Endothelial cell of umbilical vein (primary cell): Measurements from ENCODE around the gene FXYD7. TPM values are rescaled to one million over a fixed set of nuclear protein-coding genes. Genes with fewer than 3 reads are reported as not detected.

Source experiments
- BruUV-seq: library from RNA; stranded (reverse); fragments of 400-500 nt; replicated peaks from 2 replicates; lab custom pipeline; 2021; lab: Mats Ljungman, UMichigan
- CTCF ChIA-PET: fragments of 300-600, 350-600 bp; sonication (Branson Sonifier 250); formaldehyde crosslinking; loops from one replicate; lab custom pipeline; 2021; ENCODE audit warnings: antibody characterized with exemption, inconsistent platforms; lab: Charles Lee
- POLR2A ChIA-PET: fragments of 300-600, 350-600 bp; sonication (Branson Sonifier 250); formaldehyde crosslinking; loops from one replicate; lab custom pipeline; 2021; ENCODE audit warnings: antibody characterized with exemption, inconsistent platforms; lab: Charles Lee
- DNase-seq: peaks from one replicate; pipeline ENCODE4 v3.0.0-alpha.2; 2011; ENCODE audit warnings: low read depth, low spot score
- FAIRE-seq: peaks from 2 replicates; lab custom pipeline; 2011; peaks lifted over from hg19 to GRCh38; lab: Jason Lieb, UNC
- H2AFZ ChIP-seq: 2 replicates; pipeline ENCODE4 v1.6.0; 2012; ENCODE audit warnings: low read depth, low read length, control low read depth, inconsistent platforms
- H3K27ac ChIP-seq: 2 replicates; pipeline ENCODE4 v1.5.1; 2011; ENCODE audit warnings: low read depth, mild to moderate bottlenecking, control low read depth, low read length, moderate library complexity; ENCODE audit not compliant: insufficient read depth
- H3K27me3 ChIP-seq, 2 experiments: 2 replicates each; pipeline versions ENCODE4 v1.6.0 to v1.6.1; 2011; ENCODE audit warnings: low read length in 2 of 2, mixed read lengths in 1 of 2; ENCODE audit not compliant: control insufficient read depth in 2 of 2, insufficient read depth in 2 of 2
- H3K36me3 ChIP-seq, 2 experiments: 2 replicates in 1 of 2; 3 replicates in 1 of 2; pipeline ENCODE4 v1.5.1; 2011; ENCODE audit warnings: low read length in 2 of 2, mild to moderate bottlenecking in 1 of 2, moderate library complexity in 1 of 2; ENCODE audit not compliant: control insufficient read depth in 2 of 2, insufficient read depth in 2 of 2; ENCODE audit errors: extremely low read depth in 1 of 2
- H3K4me1 ChIP-seq: 3 replicates; pipeline ENCODE4 v1.5.1; 2011; ENCODE audit warnings: mild to moderate bottlenecking, low read length; ENCODE audit not compliant: control insufficient read depth, insufficient read depth; ENCODE audit errors: extremely low read depth
- H3K4me2 ChIP-seq: 2 replicates; pipeline ENCODE4 v1.6.1; 2011; ENCODE audit warnings: low read length, control low read depth, mixed read lengths; ENCODE audit not compliant: insufficient read depth
- H3K4me3 ChIP-seq, 3 experiments: fragments of 200-600 bp in 1 of 3; sonication (generic), shearing (Covaris generic) in 1 of 3; replicated peaks in 1 of 3; 2 replicates each; pipeline ENCODE4 v1.5.1; 2011 to 2016; ENCODE audit warnings: control low read depth in 3 of 3, low read length in 3 of 3, mild to moderate bottlenecking in 2 of 3, inconsistent platforms in 1 of 3, low read depth in 1 of 3, moderate library complexity in 1 of 3; ENCODE audit not compliant: insufficient read depth in 1 of 3
- H3K79me2 ChIP-seq: 2 replicates; pipeline ENCODE4 v1.6.0; 2012; ENCODE audit warnings: low read length, inconsistent platforms; ENCODE audit not compliant: control insufficient read depth, insufficient read depth
- H3K9ac ChIP-seq: replicated peaks from 2 replicates; pipeline ENCODE3; 2011; ENCODE audit warnings: low read length, control low read depth; ENCODE audit not compliant: insufficient read depth; ENCODE audit errors: extremely low read depth
- H3K9me1 ChIP-seq: replicated peaks from 3 replicates; pipeline ENCODE4 v1.6.0; 2011; ENCODE audit warnings: mild to moderate bottlenecking, low read length; ENCODE audit not compliant: control insufficient read depth, insufficient read depth; ENCODE audit errors: extremely low read depth
- H3K9me3 ChIP-seq: replicated peaks from 2 replicates; pipeline ENCODE4 v1.5.1; 2012; ENCODE audit warnings: low read length, inconsistent platforms; ENCODE audit not compliant: control insufficient read depth, insufficient read depth
- H4K20me1 ChIP-seq: replicated peaks from 2 replicates; pipeline ENCODE3; 2011; ENCODE audit warnings: mild to moderate bottlenecking, low read length; ENCODE audit not compliant: control insufficient read depth, insufficient read depth; ENCODE audit errors: extremely low read depth
- EZH2 ChIP-seq: IDR thresholded peaks from 2 replicates; pipeline ENCODE4 v1.6.1; 2012; ENCODE audit warnings: borderline replicate concordance, low read depth, mild to moderate bottlenecking, moderate library complexity, low read length, inconsistent platforms; ENCODE audit not compliant: severe bottlenecking
- FOS ChIP-seq: IDR thresholded peaks from 2 replicates; pipeline ENCODE4 v1.6.1; 2011; ENCODE audit warnings: mild to moderate bottlenecking, low read length, moderate library complexity, borderline replicate concordance; ENCODE audit not compliant: insufficient read depth
- GATA2 ChIP-seq: IDR thresholded peaks from 2 replicates; pipeline ENCODE4 v1.7.0; 2011; ENCODE audit warnings: low read depth, mild to moderate bottlenecking, moderate library complexity, mixed read lengths, low read length; ENCODE audit not compliant: insufficient read length, insufficient read depth
- JUN ChIP-seq: IDR thresholded peaks from 2 replicates; pipeline ENCODE4 v1.6.1; 2011; ENCODE audit warnings: borderline replicate concordance, low read depth; ENCODE audit not compliant: insufficient read length, insufficient read depth
- MYC ChIP-seq: IDR thresholded peaks from one replicate; pipeline ENCODE4 v1.6.1; 2011; ENCODE audit warnings: mild to moderate bottlenecking, low read depth, low read length
- POLR2A ChIP-seq: IDR thresholded peaks from 2 replicates; pipeline ENCODE4 v1.6.1; 2012; ENCODE audit warnings: low read depth, mild to moderate bottlenecking, control low read depth, low read length
- POLR2AphosphoS5 ChIP-seq: IDR thresholded peaks from 2 replicates; pipeline ENCODE4 v1.6.1; 2012; ENCODE audit warnings: low read depth, mild to moderate bottlenecking, control low read depth, low read length, moderate library complexity; ENCODE audit not compliant: insufficient read depth
- dilution Hi-C: fragments of 300-500 bp; cut with MboI; formaldehyde crosslinking; loops from one replicate; pipeline ENCODE4 v1.15.0; 2019; ENCODE audit warnings: low sequenced_read_pairs; ENCODE audit not compliant: extremely low pct_ligation_motif_present
- intact Hi-C: fragments of 100-400 bp; cut with micrococcal nuclease; formaldehyde crosslinking; loops from one replicate; pipeline ENCODE4 v1.10.0; 2022
- polyA plus RNA-seq, 4 experiments: library from polyadenylated mRNA; depleted of rRNA in 3 of 4; stranded (reverse) in 3 of 4; unstranded in 1 of 4; fragments of >200 nt; gene quantifications; 2 replicates each; pipeline versions ENCODE4 v1.2.1 to v1.2.3, GENCODE V29; 2011 to 2012; ENCODE audit warnings: missing spikeins in 1 of 4
- total RNA-seq: library from RNA; stranded (reverse); gene quantifications from 2 replicates; pipeline ENCODE4 v1.2.3, GENCODE V29; 2021
- TF ChIP-seq, protein P1 (sequence below): IDR thresholded peaks from 2 replicates; pipeline ENCODE4 v1.6.1; 2011; ENCODE audit not compliant: insufficient read depth, insufficient read length
- TF ChIP-seq, protein P2 (sequence below), 2 donors: IDR thresholded peaks; 1 replicate in 1 of 2; 2 replicates in 1 of 2; pipeline ENCODE4 v1.5.1; 2011; ENCODE audit warnings: low read length in 2 of 2, mild to moderate bottlenecking in 2 of 2, moderate library complexity in 2 of 2, control low read depth in 1 of 2, inconsistent platforms in 1 of 2, low read depth in 1 of 2; ENCODE audit not compliant: insufficient read depth in 1 of 2; ENCODE audit errors: extremely low read depth in 1 of 2

Gene FXYD7
- total and polyA plus RNA-seq, 2 donors (not counting 3 experiments of a cell fraction or from before 2014, with no cell fraction given) = not detected

DNA sequence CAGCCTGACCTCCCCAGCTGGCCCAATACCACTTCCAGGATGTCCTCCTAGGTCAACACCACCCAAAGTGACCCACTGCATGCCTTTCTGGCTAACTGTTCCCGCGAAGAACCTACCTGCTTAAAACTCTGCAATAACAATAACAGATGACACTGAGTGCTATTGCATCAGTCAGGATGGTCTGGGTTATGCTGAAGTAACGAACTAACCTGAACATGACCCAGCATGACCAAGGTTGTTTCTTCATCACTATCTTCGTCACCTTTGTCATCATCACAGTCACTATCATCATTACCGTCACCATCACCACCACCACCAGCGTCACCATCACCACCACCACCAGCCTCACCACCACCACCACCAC is 38.0 kb upstream of the FXYD7 start:
- no peaks in the 10 kb centered on the region for H4K20me1 ChIP-seq
- no TSS peak for BruUV-seq
- H3K4me2 ChIP-seq = no peak overlapping the region
- no peak for DNase-seq
- H3K79me2 ChIP-seq = no peaks in the 10 kb centered on the region
- TF ChIP-seq POLR2AphosphoS5 = no peak
- TF ChIP-seq, protein P1, sequence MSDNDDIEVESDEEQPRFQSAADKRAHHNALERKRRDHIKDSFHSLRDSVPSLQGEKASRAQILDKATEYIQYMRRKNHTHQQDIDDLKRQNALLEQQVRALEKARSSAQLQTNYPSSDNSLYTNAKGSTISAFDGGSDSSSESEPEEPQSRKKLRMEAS = no peak
- TF ChIP-seq EZH2 = no peak
- TF ChIP-seq GATA2 = no peak
- no peak for TF ChIP-seq JUN
- TF ChIP-seq POLR2A = no peak
- no peaks in the 10 kb centered on the region for H3K4me1 ChIP-seq
- no peak overlapping the region for H3K27ac ChIP-seq
- no peaks in the 10 kb centered on the region for H3K9me1 ChIP-seq
- no peaks in the 10 kb centered on the region for H3K27me3 ChIP-seq
- dilution Hi-C loops = no loop called here
- H2AFZ ChIP-seq = no peak overlapping the region
- no peak overlapping the region for H3K9ac ChIP-seq
- CTCF ChIA-PET = no interaction called here
- POLR2A ChIA-PET = no interaction called here
- no peaks in the 10 kb centered on the region for H3K9me3 ChIP-seq
- FAIRE-seq = no peak
- intact Hi-C loops = no loop called here
- H3K4me3 ChIP-seq = no peak overlapping the region
- H3K36me3 ChIP-seq = no peaks in the 10 kb centered on the region

DNA sequence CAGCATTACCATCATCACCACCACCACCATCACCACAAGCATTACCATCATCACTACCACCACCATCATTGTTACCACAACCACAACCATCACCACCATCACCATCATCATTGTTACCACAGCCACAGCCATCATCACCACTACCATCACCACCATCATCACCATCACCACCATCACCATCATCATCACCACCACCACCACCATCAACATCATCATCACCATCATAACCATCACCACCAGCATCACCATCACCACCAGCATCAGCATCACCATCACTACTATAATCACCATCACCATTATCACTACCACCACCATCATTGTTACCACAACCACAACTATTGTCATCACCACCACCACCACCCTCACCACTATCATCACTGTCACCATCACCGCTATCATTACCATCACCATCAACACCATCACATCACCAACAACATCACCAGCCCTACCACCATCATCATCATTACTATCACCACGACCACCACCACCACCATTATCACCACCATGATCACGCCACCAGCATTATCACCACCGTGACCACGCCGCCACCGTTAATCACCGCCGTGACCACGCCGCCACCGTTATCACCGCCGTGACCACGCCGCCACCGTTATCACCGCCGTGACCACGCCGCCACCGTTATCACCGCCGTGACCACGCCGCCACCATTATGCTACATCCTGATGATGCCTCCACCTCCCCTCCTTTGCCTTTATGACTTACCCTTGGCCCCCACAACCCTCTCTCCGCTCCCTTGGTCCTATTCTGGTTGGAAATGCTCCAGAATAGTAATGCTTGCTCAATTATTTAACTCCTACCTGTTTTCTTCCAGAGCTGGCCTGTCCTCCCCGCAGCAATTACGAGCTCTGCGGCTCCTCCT is 37.4 kb upstream of the FXYD7 start:
- no peak overlapping the region for H3K4me2 ChIP-seq
- TF ChIP-seq JUN (no peak), MYC (no peak), FOS (no peak), POLR2AphosphoS5 (no peak)
- TF ChIP-seq, protein P2, sequence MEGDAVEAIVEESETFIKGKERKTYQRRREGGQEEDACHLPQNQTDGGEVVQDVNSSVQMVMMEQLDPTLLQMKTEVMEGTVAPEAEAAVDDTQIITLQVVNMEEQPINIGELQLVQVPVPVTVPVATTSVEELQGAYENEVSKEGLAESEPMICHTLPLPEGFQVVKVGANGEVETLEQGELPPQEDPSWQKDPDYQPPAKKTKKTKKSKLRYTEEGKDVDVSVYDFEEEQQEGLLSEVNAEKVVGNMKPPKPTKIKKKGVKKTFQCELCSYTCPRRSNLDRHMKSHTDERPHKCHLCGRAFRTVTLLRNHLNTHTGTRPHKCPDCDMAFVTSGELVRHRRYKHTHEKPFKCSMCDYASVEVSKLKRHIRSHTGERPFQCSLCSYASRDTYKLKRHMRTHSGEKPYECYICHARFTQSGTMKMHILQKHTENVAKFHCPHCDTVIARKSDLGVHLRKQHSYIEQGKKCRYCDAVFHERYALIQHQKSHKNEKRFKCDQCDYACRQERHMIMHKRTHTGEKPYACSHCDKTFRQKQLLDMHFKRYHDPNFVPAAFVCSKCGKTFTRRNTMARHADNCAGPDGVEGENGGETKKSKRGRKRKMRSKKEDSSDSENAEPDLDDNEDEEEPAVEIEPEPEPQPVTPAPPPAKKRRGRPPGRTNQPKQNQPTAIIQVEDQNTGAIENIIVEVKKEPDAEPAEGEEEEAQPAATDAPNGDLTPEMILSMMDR (IDR thresholded peaks at IDR 0.05; ENCODE audit: extremely low read depth in 1 of 2, insufficient read depth in 1 of 2, low read depth in 1 of 2, low read length in 2 of 2) = no peak
- H3K27me3 ChIP-seq = no peaks in the 10 kb centered on the region
- no peaks in the 10 kb centered on the region for H4K20me1 ChIP-seq
- no peaks in the 10 kb centered on the region for H3K36me3 ChIP-seq
- H3K9me3 ChIP-seq = no peaks in the 10 kb centered on the region
- dilution Hi-C loops (no loop called here), intact Hi-C loops (no loop called here)
- no TSS peak for BruUV-seq
- ChIA-PET POLR2A (no interaction called here), CTCF (no interaction called here)
- no peak overlapping the region for H3K27ac ChIP-seq
- H2AFZ ChIP-seq = no peak overlapping the region
- H3K9ac ChIP-seq = no peak overlapping the region
- FAIRE-seq (no peak), DNase-seq (no peak)
- no peaks in the 10 kb centered on the region for H3K79me2 ChIP-seq
- no peak overlapping the region for H3K4me3 ChIP-seq
- H3K4me1 ChIP-seq = no peaks in the 10 kb centered on the region
- no peaks in the 10 kb centered on the region for H3K9me1 ChIP-seq
